Effector CD4-positive, alpha-beta T cell (primary cell): ENCODE results near the gene GCNA.
A peak's percentile ranks its signal among the peaks of the same experiment; 100 is the strongest.

Experiments used
- DNase-seq: peaks from one replicate; pipeline ENCODE4 v3.0.0-alpha.2; 2020
- total RNA-seq: gene quantifications from one replicate; lab custom pipeline; 2026; lab: John Stamatoyannopoulos, UW

Gene GCNA, protein sequence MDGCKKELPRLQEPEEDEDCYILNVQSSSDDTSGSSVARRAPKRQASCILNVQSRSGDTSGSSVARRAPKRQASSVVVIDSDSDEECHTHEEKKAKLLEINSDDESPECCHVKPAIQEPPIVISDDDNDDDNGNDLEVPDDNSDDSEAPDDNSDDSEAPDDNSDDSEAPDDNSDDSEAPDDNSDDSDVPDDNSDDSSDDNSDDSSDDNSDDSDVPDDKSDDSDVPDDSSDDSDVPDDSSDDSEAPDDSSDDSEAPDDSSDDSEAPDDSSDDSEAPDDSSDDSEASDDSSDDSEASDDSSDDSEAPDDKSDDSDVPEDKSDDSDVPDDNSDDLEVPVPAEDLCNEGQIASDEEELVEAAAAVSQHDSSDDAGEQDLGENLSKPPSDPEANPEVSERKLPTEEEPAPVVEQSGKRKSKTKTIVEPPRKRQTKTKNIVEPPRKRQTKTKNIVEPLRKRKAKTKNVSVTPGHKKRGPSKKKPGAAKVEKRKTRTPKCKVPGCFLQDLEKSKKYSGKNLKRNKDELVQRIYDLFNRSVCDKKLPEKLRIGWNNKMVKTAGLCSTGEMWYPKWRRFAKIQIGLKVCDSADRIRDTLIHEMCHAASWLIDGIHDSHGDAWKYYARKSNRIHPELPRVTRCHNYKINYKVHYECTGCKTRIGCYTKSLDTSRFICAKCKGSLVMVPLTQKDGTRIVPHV
- 12.9 reads per million, percentile 37 among the genes with 10 or more reads in this experiment for total RNA-seq

DNA sequence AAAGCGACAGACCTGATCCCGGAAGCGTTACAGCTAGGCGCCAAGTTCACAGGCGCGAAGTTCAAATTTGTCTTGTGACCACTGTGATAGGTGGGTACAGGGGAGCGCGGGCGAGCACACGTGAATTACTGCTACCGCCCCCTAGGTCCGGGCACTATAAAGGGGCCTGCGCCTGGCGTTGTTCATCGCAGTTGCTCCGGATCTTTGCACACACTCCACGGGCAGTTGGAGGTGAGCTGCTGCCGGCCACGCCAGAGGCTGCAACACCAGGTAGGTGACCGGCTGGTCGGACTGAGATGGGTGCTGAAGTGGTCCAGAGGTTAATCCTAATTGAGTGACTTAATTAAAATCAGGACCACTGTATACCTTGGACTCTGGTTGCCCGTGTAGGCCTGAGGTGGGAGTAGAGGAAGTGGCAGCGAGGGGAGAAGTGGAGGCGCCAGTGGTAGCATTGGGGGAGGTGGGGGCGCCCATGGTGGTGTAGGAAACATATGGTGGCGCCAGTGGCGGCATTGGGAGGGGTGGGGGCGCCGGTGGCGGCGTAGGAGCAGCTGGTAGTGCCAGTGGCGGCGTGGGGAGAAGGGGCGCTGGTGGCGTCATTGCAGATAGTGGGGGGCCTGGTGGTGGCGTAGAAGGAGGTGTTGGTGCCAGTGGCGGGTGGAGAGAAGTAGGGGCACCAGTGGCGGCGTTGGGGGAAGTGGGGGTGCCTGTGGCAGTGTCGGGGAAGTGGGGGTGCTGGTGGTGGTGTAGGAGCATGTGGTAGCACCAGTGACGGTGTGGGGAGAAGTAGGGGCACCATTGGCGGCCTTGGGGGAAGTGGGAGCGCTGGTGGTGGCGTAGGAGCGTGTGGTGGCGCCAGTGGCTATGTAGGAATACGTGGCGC, at the start of gene GCNA:
Gene GCNA, plus strand, starts transcription at position 185 of the 883 bp plus-strand sequence. CDS start 2,385 bp downstream, outside the sequence.
- DNase-seq: no peak

GRCh38 chrX:71532078-71532752, 46.0 kb upstream of the GCNA start:
- peak; percentile 59 for DNase-seq

DNA sequence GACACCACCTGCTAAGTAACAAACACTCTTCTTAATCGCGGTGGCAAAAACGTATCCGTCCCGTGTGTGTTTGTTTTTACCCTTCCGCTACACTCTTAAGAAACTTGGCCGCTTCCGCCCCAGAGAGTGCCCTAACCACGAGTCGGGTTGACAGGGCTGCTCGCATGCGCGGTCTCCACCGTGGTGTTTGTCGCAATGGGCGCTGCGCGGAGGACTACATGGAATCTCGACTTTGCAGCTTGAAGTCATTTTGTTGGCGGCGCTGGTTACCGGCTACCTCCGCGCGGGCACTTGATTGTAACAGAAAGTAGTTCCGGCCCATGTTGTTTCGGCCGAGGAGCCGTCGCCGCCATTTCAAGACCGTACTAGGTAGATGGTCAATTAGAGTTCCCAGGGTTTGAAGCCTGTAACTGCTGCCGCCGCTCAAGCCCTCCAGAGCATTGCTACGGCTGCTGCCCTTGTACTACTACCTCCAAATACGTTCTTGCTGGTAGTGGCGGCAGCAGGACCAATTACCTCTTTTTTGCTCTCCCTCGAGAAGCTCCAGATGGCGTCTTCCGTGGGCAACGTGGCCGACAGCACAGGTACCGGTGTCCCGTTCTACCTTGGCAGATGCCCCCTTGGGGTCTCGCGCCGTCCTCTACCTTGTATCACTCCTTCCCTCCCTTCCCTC, 45.3 kb upstream of the GCNA start, which contains the start of gene OGT:
Gene OGT, plus strand, starts transcription at position 352 of the 673 bp plus-strand sequence. Its CDS starts 196 bp downstream, at position 548.
- DNase-seq: peak; percentile 86

DNA sequence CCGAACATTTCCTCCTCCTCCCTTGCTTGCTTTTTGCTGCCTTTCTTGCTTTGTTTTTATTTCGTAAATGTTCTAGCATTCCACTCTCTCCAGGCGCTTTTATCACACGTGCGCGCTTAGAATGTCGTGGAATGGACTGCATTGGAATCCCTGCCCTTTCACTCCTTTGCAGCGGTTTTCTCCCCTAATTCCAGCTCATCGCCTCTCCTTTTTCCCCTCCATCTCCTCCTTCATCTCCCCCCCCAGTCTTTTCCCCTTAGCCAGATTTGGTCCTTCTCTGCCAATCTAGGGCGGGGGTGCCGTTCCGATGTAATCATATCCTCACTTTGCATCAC, 44.8 kb upstream of the GCNA start:
- no peak for DNase-seq

- peak; percentile 29 for DNase-seq
Measured at GRCh38 chrX:71533851-71534561, 44.2 kb upstream of the GCNA start.

- no peak for DNase-seq
Measured at GRCh38 chrX:71534773-71535544, 43.3 kb upstream of the GCNA start.

- DNase-seq: no peak
Measured at GRCh38 chrX:71536285-71536684, 42.0 kb upstream of the GCNA start.

- no peak for DNase-seq
Measured at GRCh38 chrX:71537743-71538142, 40.5 kb upstream of the GCNA start.

GRCh38 chrX:71540801-71541200, 37.4 kb upstream of the GCNA start:
- no peak for DNase-seq

GRCh38 chrX:71541210-71542022, 36.8 kb upstream of the GCNA start:
- no peak for DNase-seq

DNA sequence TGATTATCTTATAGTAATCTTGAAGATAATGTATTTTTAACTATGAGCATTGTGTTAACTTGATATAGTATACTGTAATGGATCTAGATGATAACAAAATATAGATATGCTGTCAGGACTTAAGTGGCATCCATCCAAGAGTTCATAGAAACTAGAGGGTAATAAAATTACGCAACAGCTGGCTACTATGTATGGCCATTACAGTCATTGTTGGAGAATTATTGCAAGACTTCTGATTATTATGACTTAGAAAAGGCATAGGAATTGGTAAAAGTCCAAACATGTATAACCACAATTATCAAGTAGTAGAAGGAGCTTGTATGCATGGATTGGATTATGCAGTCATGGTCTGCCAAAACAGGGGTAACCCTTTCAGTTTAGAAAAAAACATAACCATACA, 35.8 kb upstream of the GCNA start:
- DNase-seq: no peak

GRCh38 chrX:71542825-71543224, 35.4 kb upstream of the GCNA start:
- no peak for DNase-seq

DNA sequence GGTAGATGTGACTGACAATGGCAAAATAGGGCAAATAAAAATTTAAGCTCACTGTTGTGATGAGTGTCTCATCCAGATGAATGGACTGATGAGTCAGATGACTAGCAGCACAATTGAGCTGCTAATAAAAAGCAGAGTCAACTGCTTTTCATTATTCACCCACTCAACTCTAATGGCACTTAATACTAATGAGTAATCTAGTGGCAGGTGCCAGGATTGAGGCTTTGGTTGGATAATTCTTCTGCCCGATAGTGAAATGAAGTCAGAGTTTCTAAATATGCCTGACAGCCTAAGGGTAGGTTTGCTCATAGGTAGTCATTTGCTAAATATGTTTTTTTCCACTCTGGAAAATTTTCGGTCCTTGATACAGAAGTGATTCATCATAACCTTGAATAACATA, 34.9 kb upstream of the GCNA start:
- DNase-seq: no peak

GRCh38 chrX:71545364-71545763, 32.9 kb upstream of the GCNA start:
- no peak for DNase-seq

- DNase-seq: no peak
Measured at GRCh38 chrX:71546879-71547278, 31.4 kb upstream of the GCNA start.

GRCh38 chrX:71547339-71547738, 30.9 kb upstream of the GCNA start:
- DNase-seq: no peak

- no peak for DNase-seq
Measured at GRCh38 chrX:71549986-71550385, 28.3 kb upstream of the GCNA start.

DNA sequence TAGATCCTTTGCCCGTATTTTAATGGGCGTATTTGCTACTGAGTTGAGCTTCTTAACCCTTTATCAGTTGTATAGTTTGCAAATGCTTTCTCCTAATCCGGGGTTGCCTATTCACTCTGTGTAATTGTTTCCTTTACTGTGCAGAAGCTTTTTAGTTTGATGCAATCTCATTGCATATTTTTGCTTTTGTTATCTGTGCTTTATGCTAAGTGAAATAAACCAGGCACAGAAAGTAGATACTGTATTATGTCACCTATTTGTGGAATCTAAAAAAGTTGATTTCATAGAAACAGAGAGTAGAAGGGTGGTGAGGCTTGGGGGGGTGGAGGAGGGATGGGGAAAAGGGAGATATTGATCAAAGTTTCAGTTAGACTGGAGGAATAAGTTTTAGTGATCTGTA, 27.7 kb upstream of the GCNA start:
- no peak for DNase-seq

DNA sequence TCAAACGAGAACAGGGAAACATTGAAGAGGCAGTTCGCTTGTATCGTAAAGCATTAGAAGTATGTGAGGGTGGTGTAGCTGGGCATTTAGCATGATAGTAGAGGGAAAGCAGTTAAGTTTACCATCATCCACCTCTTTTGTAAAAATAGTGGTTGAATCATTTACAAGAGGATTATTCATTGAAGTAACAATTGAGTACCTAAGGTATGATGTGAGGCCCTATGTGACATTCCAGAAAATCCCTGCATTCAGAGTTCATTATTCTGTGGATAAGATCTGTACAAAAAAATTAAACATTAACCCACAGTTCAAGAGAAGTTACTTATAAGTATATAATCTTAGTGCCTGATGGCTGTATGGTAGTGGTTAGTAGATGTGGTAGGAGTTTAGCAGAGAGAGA, 22.2 kb upstream of the GCNA start:
- no peak for DNase-seq

- no peak for DNase-seq
Measured at GRCh38 chrX:71558920-71559319, 19.3 kb upstream of the GCNA start.
